Measurements from ENCODE around the gene RASA2. TPM values are rescaled to one million over a fixed set of nuclear protein-coding genes. Genes with fewer than 3 reads are reported as not detected.

Gene RASA2
- total and polyA plus RNA-seq, 2 of the 8 experiments (the other 6 are each of a cell fraction or from before 2014, with no cell fraction given), result 3.5 to 15.9 TPM

- no peak overlapping the region for H2BK12ac ChIP-seq (ENCODE audit: low read depth, low read length)
- H4K8ac ChIP-seq (ENCODE audit: extremely low read depth, insufficient read depth, low read length), result no peak overlapping the region
- H2BK20ac ChIP-seq (ENCODE audit: low read length), result no peak overlapping the region
- FAIRE-seq, result no peak
- H3K27ac ChIP-seq (ENCODE audit: low read depth, low read length), result no peak overlapping the region
- no peak overlapping the region for H2BK5ac ChIP-seq (ENCODE audit: low read depth, low read length)
- peaks cover 0 to 2% of the 10 kb centered on the region in 2 experiments; a peak in 1 of 4 replicates for H3K9me3 ChIP-seq (ENCODE audit: insufficient read depth in 2 of 2, low read depth in 1 of 2, low read length in 1 of 2)
- H2AFZ ChIP-seq (ENCODE audit: low read length), result no peak overlapping the region
- H3K23me2 ChIP-seq (ENCODE audit: low read depth, low read length), result no peaks in the 10 kb centered on the region; the same call in 1 of the 2 replicates
- H2BK120ac ChIP-seq (replicated peaks; ENCODE audit: low read depth, low read length), result no peak overlapping the region
- H3K18ac ChIP-seq (ENCODE audit: extremely low read depth, low read length), result no peak overlapping the region
- no peak overlapping the region for H3K4ac ChIP-seq (replicated peaks; ENCODE audit: insufficient read length, low read depth, low read length)
- 91% methylated on average over 2 of the region's 2 CpGs; no CpG with 5 or more reads in 1 of the 2 experiments for WGBS, 2 experiments (ENCODE audit: extremely low coverage in 1 of 2, insufficient coverage in 1 of 2, insufficient read length in 1 of 2, insufficient replicate concordance in 2 of 2, low coverage in 1 of 2, low lambda C conversion rate in 2 of 2, missing lambda C conversion rate in 1 of 2)
- no peak overlapping the region for H4K91ac ChIP-seq (replicated peaks; ENCODE audit: insufficient read length, low read length)
- no peaks in the 10 kb centered on the region for H3K4me1 ChIP-seq (replicated peaks in 1 of 4; ENCODE audit: control insufficient read depth in 3 of 4, insufficient read depth in 4 of 4, low read length in 3 of 4)
- H3K36me3 ChIP-seq (ENCODE audit: control insufficient read depth in 2 of 4, insufficient read depth in 4 of 4, low read length in 3 of 4), result peaks cover 0 to 5% (median 2%) of the 10 kb centered on the region in 4 experiments; a peak in 4 of 8 replicates
- H4K5ac ChIP-seq (ENCODE audit: insufficient read length, low read depth, low read length), result no peak overlapping the region
- POLR2A ChIA-PET (ENCODE audit: partially characterized antibody), result interaction anchor here (0.5 kb wide), 1 partner anchor 19 kb away, joined by 4 read pairs; no protein-coding TSS in a partner anchor
- no peaks in the 10 kb centered on the region for H3K79me2 ChIP-seq (ENCODE audit: control insufficient read depth in 1 of 2, insufficient read depth in 2 of 2, low read length in 2 of 2)
- H2AK5ac ChIP-seq (ENCODE audit: low read depth, low read length), result no peak overlapping the region
- CTCF ChIA-PET (ENCODE audit: partially characterized antibody), result no interaction called here
- TF ChIP-seq ATF3 (IDR thresholded peaks at IDR 0.05; ENCODE audit: insufficient read depth, low read depth, low read length) (no peak), POLR2A (IDR thresholded peaks at IDR 0.05; ENCODE audit: control extremely low read depth in 1 of 2, low read depth in 2 of 2, low read length in 2 of 2) (no peak), RNF2 (IDR thresholded peaks at IDR 0.05; ENCODE audit: borderline replicate concordance, low read depth, low read length, missing control alignments, poor library complexity, severe bottlenecking) (no peak), SAP30 (IDR thresholded peaks at IDR 0.05; ENCODE audit: insufficient read depth, insufficient replicate concordance, low read length) (no peak), SIX5 (IDR thresholded peaks at IDR 0.05; ENCODE audit: low read depth, low read length) (no peak), BCL11A (IDR thresholded peaks at IDR 0.05; ENCODE audit: low read depth in 2 of 2, low read length in 2 of 2) (no peak)
- H3K79me1 ChIP-seq (ENCODE audit: low read depth, low read length), result no peaks in the 10 kb centered on the region
- H3K56ac ChIP-seq (replicated peaks; ENCODE audit: insufficient read length, low read depth, low read length), result no peak overlapping the region
- H3K27me3 ChIP-seq (replicated peaks in 1 of 4; ENCODE audit: control insufficient read depth in 3 of 4, extremely low read depth in 1 of 4, insufficient read depth in 3 of 4, low read length in 3 of 4), result no peaks in the 10 kb centered on the region
- no peak overlapping the region for H3K4me2 ChIP-seq (ENCODE audit: insufficient read depth in 1 of 2, low read depth in 2 of 2, low read length in 2 of 2)
- H3K4me3 ChIP-seq (ENCODE audit: extremely low read depth in 1 of 4, insufficient read depth in 2 of 4, low read depth in 3 of 4, low read length in 4 of 4), result no peak overlapping the region
- H3K23ac ChIP-seq (ENCODE audit: insufficient read length), result no peak overlapping the region
- H3K14ac ChIP-seq (ENCODE audit: insufficient read length), result no peak overlapping the region
- no peak overlapping the region for H2BK15ac ChIP-seq (ENCODE audit: low read length)
- H4K20me1 ChIP-seq (replicated peaks in 1 of 2; ENCODE audit: control insufficient read depth in 1 of 2, insufficient read depth in 2 of 2, low read length in 2 of 2), result no peaks in the 10 kb centered on the region
- H3K9ac ChIP-seq (replicated peaks in 1 of 4; ENCODE audit: extremely low read depth in 1 of 4, low read depth in 3 of 4, low read length in 3 of 4), result no peak overlapping the region
- DNase-seq (ENCODE audit: low read depth in 1 of 2, low spot score in 2 of 2), result no peak
Measured at GRCh38 chr3:141540531-141540930, 53.7 kb downstream of the RASA2 start.

Data from H1 (cell line).